HG03159 (cell line): Measurements from ENCODE around the gene STK11.

ENCODE experiments used
- ATAC-seq: cut with Tn5 transposase; IDR thresholded peaks from one replicate; pipeline ENCODE4 v1.9.1; 2021; ENCODE audit warnings: mild to moderate bottlenecking, moderate library complexity; ENCODE audit not compliant: unreplicated experiment

The STK11 gene

DNA sequence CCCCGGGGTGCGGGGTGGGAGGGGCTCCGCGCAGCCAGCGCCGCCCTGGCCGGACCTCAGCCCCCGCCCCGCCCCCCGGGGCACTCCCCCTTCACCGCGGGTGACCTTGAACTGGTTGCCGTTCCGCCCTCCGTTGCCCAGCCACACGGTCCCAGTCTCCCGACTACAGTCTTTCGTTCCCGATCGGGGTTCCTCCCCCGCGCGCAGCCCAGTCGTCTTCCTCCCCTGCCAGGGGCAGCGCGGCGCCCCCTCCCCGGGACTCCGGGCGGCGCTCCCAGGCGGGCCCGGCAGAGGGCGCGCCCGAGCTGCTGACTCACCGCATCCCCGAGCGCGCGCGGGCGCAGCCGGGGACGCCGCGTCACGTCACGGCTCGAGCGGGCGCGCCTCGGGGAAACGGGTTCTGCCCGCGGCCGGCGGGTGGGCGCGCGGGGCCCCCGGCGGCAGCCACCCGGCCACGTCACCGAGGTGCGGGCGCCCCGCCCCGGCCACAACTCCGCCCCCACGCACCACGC is 43.3 kb downstream of the STK11 start:
- peak; percentile 23 for ATAC-seq

DNA sequence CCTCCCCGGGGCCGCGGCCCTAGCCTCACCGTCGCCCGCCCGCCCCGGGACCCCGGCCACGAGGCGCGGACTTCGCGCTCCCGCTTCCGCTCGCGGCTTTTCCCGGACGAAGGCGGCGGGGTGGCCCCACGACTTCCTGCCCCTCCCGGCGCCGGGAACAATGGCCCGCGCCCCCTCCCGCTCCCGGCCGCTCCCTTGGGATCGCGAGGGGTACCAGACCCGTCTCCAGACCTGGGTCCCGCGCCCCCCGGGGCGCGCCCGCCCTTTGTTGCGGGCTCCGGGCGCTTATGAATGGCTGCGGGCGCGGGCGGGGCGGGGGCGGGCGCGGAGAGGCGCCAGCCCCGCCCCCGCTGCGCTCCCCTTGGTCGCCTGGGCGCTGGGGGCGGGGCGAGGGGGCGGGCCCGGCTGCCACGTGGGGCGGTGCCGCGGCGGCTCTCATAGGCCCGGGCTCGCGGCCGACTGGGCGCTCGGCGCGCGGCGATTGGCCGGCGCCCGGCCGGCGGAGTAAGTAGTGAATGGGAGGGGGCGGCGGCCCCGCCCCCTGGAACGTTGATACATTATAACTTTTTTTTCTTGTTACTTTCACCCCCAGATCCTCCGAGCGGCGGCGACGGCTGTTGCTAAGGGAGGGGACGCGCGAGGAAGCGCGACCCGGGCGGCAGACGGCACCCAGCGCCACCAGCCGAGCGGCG is 43.9 kb downstream of the STK11 start:
- ATAC-seq: peak; percentile 47

DNA sequence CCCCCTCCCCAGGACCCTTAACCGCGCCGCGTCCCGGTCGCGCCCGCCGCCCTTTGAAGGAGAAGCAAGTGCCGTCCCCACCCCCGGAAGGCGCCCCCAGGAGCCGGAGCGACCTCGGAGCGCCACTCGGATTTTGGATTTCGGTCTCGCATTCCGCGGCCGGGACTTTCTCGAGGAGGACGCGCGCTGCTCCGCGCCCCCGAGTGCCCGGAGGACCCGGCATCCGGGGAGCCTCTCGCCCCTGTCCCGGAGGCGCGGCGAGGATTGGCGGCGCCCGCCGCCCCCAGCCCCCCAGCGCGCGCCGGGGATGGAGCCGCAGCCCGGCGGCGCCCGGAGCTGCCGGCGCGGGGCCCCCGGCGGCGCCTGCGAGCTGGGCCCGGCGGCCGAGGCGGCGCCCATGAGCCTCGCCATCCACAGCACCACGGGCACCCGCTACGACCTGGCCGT is 44.4 kb downstream of the STK11 start:
- no peak for ATAC-seq

DNA sequence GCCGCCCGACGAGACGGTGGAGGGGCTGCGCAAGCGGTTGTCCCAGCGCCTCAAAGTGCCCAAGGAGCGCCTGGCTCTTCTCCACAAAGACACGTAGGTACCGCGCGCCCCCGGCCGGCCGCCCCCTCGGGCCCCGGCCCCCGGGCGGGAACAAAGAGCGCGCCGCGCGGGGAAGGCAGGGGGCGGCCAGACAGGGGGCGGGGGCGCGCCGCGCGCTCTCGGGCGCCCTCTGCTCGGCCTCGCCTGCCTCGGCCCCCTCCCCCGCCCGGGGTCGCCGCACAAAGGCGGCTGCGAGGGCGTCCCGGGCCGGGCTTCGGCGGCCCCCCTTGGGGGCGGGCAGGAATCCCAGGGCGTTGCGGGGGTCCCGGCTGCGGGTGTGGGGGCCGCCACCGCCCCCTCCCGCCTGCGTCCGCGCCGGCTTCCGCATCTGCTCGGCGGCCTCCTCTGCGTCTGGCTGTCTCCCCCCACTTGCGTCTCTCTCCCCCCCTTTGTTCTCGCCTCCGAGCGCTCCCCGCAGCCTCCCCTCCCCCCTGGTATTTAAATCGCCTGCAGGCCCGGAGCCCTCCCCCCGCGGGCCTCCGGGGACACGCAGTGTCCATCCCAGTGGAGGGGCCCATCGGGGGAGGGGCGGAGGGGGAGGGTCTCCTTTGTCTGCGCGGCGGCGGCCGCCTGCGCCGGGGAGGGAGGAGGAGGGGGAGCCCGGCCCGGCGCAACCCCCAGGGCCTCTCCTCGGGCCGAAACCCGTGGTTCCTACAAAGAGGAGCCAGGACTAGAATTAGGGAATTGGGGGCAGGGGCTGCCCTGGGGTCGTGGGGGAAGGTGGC is 45.1 kb downstream of the STK11 start:
- ATAC-seq: no peak

DNA sequence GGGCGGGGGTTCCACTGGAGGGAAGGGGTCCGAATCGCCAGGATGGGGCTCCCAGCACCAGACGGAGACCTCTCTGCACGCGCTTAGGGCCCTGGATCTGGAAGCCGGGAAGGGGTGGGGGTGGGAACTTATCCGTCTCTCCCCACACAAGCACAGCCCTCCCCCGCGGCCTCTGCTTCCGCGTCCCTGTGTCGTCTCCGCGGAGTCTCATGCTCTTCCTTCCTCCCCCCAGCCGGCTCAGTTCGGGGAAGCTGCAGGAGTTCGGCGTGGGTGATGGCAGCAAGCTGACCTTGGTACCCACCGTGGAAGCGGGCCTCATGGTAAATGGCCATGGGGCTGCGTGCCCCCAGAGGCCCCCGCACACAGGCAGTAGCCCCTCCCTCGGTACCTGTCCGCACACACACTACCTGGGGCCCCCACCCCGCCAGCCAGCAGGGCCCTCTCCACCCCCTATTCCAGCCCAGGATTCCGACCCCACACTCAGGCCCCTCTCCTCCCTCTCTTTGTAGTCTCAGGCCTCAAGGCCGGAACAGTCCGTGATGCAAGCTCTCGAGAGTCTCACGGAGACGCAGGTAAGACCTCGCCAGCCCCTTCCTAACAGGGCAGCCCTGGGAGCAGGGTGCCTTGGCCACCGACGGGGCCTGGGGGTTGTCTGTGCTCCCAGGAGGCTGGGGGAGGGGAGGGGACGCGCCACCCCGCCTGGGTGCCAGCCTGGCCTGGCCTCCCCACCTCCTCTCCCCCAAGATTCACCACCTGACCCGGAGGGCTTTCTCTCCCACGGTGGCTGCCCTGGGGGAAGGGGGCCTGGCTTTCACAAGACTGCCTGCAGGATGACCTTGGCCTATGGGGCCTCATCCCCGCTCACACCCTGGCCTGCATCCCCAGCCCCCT is 46.0 kb downstream of the STK11 start:
- ATAC-seq: no peak

DNA sequence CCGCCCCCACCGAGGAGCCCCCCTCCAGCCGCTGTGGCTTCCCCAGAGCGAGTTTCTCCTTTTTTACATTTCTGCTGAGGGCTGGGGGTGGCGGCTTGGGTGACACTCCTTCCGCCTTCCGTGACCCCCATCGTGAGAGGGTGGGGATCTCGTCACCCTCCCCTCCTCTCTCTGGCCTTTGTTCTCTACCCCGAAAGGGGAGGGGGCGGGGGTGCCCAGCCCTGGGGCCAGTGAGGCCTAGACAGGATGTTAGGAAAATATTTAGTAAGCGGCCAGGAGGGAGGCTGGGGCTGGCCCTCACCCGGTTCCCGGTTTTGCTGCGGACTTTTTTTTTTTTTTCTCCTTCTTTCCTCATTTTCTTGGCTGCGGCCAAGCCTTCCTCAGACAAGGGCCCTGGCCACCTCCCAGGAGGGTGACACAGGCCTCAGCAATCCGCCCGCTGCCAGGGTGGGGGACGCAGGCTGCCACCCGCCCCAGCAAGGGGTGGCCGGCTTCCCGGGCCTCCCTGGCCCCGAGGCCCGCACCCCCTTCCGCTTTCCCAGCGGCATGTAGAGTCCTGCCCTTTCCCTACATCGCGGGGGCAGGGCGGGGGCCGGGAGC is 46.7 kb downstream of the STK11 start:
- no peak for ATAC-seq

DNA sequence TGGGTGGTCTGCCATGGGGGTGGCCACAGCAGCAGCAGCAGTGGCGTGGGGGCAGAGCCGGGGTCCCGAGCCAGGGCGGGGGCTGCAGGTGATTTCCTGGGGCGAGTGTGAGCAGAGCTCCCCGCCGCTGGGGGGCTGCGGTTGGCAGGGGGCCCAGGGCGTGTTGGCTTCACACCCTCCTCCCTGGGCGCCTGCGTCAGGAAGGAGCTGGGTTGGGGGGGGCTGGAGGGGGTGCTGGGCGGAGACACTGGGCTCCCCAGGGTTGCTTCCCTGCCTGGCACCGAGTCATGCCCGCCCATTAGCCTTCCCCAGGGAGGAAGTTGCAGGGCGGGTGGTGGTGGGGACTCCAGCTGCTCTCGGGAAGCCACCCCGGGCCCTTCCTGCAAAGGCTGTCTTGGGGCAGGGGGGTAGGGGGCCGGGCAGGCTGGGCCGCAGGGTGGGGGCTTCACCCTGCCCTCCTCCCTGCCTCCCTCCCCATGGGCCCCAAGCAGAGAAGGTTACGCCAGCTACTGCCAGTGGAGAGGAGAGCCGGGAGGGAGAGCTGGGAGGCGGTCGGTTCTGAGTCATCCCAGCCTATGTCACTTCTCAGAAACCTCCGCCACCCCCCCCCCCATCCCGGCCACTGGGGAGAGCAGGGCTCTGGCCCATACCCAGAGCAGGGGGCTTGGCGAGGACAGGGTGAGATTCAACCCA is 47.4 kb downstream of the STK11 start:
- ATAC-seq: no peak

DNA sequence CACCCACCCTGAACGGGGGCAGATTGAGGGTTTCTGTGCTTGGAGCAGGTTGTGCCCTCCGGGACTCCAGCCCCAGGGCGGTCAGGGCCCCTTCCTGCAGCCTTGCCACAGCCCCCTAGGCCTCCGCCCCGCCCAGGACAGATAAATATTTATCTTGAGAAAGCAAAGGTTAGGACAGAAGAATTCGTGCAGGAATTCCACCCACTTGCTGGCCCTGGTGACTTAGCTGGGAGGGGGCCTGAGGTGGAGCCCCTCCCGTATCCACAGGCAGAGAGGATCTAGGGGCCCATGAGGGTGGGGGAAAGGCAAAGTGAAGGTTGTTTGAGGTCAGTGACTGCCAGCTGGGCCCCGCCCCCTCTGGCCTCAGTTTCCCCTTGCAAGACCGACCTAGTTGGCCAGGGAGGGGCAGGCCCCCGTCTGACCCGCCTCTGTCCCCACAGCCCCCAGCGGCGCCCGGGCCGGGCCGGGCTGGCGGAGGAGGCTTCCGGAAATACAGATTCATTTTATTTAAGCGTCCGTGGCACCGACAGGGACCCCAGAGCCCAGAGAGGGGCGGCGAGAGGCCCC is 48.0 kb downstream of the STK11 start:
- ATAC-seq: no peak

DNA sequence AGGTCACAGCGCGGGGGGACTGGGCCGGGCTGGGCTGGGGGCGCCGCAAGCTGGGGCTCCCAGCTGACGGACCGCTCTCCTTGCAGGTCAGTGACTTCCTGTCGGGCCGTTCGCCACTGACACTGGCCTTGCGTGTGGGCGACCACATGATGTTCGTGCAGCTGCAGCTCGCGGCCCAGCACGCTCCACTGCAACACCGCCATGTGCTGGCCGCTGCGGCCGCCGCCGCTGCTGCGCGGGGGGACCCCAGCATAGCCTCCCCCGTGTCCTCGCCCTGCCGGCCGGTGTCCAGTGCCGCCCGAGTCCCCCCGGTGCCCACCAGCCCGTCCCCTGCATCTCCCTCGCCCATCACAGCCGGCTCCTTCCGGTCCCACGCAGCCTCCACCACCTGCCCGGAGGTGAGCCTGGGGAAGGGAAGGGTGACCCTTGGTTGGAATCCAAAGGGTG is 48.5 kb downstream of the STK11 start:
- no peak for ATAC-seq

DNA sequence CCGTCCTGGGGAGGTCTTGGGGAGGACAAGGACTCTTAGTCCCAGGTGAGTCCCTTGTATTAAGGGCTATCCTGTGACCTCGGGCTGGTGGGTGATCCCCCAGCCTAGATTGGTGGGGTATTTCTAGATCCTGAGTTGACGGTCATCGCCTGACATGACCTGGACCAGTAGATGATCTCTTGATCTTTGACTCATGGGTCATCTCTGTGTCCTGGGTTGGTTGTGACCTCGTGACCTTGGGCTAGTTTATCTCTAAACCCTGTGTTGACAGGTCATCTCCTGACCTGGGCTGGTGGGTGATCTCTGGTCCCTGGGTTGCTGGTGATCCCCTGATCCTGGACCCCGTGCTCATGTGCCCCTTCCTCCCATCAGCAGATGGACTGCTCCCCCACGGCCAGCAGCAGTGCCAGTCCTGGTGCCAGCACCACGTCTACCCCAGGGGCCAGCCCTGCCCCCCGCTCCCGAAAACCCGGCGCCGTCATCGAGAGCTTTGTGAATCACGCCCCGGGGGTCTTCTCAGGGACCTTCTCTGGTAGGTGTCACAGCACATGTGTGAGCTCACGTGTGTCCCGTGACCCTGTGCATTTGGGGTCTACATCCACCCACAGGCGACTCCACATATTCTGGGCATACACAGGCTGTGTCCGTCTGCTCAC is 49.1 kb downstream of the STK11 start:
- ATAC-seq: no peak

DNA sequence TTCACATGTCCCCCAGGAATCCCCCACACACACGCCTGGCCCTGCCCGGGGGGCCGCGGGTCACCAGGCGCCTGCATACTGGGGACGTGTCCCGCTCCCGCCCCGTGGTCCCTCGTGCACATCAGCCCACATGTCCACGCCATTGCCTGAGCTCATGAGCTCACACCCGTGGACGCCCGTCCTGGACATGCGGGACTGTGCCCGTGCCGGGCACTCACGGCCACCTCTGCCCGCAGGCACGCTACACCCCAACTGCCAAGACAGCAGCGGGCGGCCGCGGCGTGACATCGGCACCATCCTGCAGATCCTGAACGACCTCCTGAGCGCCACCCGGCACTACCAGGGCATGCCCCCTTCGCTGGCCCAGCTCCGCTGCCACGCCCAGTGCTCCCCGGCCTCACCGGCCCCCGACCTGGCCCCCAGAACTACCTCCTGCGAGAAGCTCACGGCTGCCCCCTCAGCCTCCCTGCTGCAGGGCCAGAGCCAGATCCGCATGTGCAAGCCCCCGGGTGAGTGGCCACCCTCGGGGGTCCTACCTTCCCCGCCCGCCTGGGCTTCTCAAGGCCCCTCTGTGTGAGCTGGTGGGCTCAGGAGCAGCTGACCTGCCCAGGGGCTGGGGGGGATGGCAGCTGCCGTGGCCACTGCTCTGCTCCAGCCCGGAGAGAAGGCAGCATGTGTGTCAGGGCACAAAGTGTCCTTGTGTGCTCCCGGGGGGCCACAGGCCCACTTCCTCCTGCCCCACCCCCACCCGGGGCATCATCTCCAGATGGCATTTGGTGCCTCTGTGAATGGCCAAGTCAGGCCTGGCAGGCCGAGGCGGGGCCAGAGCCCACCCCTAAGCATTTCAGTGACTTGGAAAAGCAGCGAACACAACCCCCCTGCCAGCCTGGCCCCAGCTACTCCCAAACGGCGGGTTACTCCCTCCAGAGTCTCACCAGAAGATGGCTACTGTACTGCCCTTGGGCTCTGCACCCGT is 49.9 kb downstream of the STK11 start:
- ATAC-seq: no peak

DNA sequence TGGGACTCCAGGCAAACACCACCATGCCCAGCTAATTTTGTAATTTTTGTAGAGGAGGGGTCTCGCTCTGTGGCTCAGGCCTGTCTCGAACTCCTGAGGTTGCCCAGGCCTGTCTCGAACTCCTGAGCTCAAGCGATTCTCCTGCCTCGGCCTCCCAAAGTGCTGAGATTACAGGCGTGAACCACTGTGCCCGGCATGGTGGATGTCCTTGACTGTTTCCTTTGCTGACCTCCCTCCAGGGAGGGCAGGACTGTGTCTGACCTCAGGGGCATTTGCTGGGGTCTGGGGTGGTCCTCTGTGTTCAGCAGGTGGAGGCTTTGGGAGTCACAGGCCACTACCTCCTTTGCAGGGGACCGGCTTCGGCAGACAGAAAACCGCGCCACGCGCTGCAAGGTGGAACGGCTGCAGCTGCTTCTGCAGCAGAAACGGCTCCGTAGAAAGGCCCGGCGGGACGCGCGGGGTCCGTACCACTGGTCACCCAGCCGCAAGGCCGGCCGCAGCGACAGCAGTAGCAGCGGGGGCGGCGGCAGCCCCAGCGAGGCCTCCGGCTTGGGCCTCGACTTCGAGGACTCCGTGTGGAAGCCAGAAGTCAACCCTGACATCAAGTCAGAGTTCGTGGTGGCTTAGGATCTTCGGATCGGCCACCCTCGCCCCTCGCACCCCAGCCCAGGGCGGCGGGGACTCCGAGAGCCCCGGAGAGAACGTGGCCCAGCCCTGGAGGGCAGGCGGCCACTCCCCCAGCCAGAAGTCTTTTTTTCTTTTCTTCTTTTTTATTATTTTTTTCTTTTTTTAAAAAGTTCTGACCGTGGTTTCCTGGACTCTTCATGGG is 51.3 kb downstream of the STK11 start:
- no peak for ATAC-seq

DNA sequence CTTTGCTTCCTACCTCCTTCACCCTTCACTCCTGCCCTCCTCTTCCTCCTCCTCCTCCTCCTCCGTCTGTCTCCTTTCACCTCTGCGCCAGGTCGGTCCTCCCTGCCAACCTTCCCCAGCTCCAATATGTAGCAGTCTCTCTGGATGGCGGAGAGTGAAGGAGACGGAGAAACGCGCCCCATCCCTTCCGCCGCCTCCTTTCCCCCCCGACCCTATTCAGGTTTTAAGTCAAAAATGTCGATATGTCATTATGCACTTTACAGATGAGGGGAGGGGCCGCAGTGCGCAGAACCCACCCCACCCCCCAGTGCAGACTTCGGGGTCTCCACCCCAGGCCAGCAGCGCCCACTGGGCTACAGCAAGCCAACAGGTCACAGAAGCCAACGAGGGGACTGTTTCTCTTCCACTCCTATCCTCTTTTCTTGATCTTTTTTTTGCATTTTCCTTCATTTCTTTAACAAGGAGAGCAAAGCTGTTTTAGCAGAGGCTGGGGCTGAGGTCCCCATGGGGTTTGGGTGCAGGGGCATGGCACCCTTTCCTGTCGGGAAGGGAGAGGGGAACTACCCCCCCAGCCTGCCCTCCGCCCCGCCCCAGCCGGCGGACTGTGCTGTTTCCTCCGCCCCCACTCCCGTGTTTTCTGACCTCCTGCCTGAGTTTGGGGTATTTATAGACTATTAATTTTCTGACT is 52.0 kb downstream of the STK11 start:
- ATAC-seq: no peak

DNA sequence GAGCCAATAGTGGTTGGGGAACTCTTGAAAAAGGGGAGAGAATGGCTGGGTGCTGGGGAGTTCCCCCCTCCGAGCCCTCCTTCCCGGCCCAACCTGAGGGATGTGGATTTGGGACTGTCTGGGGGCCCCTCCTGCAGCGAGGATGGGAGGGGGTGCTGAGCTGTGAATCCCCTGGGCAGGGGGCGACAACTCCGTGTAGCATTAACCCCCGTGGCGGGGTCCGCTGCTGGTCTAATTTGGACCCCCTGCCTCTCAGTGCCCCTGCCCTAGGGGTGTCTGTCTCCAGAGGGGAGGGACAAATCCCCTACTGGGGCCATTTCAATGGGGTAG is 52.5 kb downstream of the STK11 start:
- no peak for ATAC-seq

DNA sequence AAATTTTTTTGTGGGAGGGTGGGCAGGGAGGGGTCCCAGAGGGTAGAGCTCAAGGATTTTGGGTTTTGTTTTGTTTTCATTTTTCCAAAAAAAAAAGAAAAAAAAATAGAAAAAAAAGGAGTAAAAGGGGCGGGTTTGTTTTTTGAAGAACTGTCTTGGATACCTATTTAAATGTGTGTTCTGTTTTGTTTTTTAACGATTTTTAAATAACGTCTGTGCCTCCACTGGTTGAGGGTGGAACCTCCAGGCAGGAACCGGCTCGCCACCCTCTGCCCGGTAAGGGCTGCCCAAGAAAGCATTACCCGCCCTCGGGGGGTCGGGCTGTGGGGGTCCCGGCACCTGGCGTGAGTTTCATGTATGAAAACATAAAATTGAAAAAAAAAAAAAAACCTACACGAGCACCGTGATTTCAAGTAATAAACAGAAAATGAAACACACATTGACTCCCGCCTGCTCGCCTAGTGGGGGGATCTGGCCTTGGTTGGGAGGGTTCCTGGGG is 53.2 kb downstream of the STK11 start:
- no peak for ATAC-seq

DNA sequence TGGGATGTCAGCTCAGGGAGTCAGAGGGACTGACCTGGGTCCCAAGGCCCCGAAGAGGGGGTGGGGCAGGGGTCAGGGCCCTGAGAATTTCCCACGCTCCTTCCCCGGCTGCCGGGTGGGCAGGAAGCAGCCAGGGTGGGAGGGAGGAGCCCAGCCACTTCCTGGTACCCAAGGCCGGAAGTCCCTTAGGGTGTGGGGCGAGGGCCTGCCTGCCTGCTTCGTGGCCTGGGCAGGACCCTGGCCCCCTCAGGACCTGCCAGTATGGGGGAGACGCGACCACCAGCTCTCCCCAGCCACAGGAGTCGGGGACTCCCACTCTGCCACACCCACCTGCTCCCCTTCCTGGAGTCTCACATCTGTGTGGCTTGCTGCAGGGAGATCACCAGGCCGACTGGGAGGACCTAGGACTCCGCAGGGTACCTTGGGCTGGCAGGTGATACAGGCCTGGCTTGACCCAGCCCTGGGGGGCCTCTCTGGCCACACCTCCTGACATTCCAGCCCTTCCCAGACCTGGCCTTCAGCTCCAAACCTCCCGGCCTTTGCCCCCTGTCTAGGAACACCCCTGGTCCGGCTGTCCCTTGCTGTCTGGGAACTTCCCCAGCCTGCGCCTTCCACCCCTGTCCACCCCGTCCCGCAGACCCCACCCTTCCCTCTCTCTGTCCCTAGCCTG is 53.8 kb downstream of the STK11 start:
- peak; percentile 35 for ATAC-seq
